Gastrocnemius medialis (tissue), 4 donors: Measurements from ENCODE around the gene PLCL2. TPM values are rescaled to one million over a fixed set of nuclear protein-coding genes. Genes with fewer than 3 reads are reported as not detected.

ENCODE experiments used
- ATAC-seq, 2 donors: fragments of 150-250 bp; one replicate each; pipeline ENCODE4 v1.9.1; 2016
- DNase-seq, 2 donors: peaks; one replicate each; pipeline ENCODE4 v3.0.0-alpha.2; 2019
- H3K27ac ChIP-seq, 4 donors: fragments of 200-600 bp; sonication (generic); 1 replicate in 1 of 4; 2 replicates in 3 of 4; pipeline ENCODE4 v1.5.1; 2016 to 2018; ENCODE audit warnings: mild to moderate bottlenecking in 2 of 4, moderate library complexity in 1 of 4
- H3K27me3 ChIP-seq, 3 donors: fragments of 200-600 bp; sonication (generic) in 2 of 3; 1 replicate in 1 of 3; 2 replicates in 2 of 3; pipeline versions ENCODE4 v1.5.1 to v1.6.0; 2016 to 2019; ENCODE audit warnings: mild to moderate bottlenecking in 1 of 3, moderate library complexity in 1 of 3
- H3K36me3 ChIP-seq, 2 donors: fragments of 200-600 bp; sonication (generic) in 1 of 2; one replicate each; pipeline ENCODE4 v1.5.1; 2017 to 2018
- H3K4me1 ChIP-seq, 2 donors: fragments of 200-600 bp; sonication (generic) in 1 of 2; one replicate each; pipeline ENCODE4 v1.5.1; 2016 to 2017; ENCODE audit warnings: mild to moderate bottlenecking in 2 of 2
- H3K4me3 ChIP-seq, 4 donors: fragments of 200-600 bp; sonication (generic) in 3 of 4; 1 replicate in 1 of 4; 2 replicates in 3 of 4; pipeline ENCODE4 v1.5.1; 2016 to 2019; ENCODE audit warnings: mild to moderate bottlenecking in 2 of 4
- H3K9me3 ChIP-seq, 3 donors: fragments of 200-600 bp; sonication (generic) in 2 of 3; 1 replicate in 1 of 3; 2 replicates in 2 of 3; pipeline ENCODE4 v1.5.1; 2016 to 2019
- POLR2A ChIP-seq, 2 donors: fragments of 450-650 bp; IDR thresholded peaks; one replicate each; pipeline ENCODE4 v1.6.1; 2017; ENCODE audit warnings: antibody characterized with exemption in 2 of 2, mild to moderate bottlenecking in 2 of 2, moderate library complexity in 2 of 2
- in situ Hi-C, 4 donors: fragments of 200-750 bp; cut with MboI; loops; one replicate each; pipeline versions ENCODE4 v1.15.0 to v1.8.0; 2017; ENCODE audit warnings: low sequenced_read_pairs in 4 of 4
- intact Hi-C: fragments of 100-400 bp; cut with DNase I; formaldehyde crosslinking; loops from one replicate; pipeline ENCODE4 v1.15.1; 2023; ENCODE audit warnings: low total_unique reads
- total RNA-seq, 4 donors: library from RNA; depleted of rRNA; stranded (reverse); fragments of >200 nt; gene quantifications; one replicate each; pipeline versions ENCODE4 v1.1.0 to v1.2.3, GENCODE V29; 2016
- TF ChIP-seq, protein P1 (sequence below), 5 experiments: fragments of 450-650 bp in 3 of 5; fragments of 200-600 bp in 2 of 5; sonication (generic) in 2 of 5; IDR thresholded peaks in 4 of 5; conservative IDR thresholded peaks in 1 of 5; 1 replicate in 4 of 5; 2 replicates in 1 of 5; pipeline ENCODE4 v1.5.1; 2016 to 2019; ENCODE audit warnings: antibody characterized with exemption in 5 of 5, mild to moderate bottlenecking in 3 of 5, moderate library complexity in 3 of 5

Gene PLCL2
- total RNA-seq, 4 donors from 2014 or later: 23.9 to 37.2 (median 32.7) TPM

DNA sequence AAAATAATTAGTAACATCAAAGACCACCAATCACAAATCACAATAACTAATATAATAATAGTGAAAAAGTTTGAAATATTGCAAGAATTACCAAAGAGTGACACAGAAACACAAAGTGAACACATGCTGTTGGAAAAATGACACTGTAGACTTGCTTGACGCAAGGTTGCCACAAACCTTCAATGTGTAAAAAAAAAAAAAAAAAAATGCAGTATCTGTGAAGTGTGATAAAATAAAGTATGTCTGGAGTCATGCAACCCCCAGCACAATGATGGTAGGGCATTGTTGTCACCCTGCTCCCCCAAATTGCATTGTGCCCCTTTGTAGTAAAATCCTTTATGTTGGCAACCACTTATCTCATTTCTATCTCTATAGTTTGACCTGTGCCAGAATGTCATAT lies 190.6 kb downstream of the PLCL2 start:
- H3K9me3 ChIP-seq: no peaks in the 10 kb centered on the region
- TF ChIP-seq, protein P1, sequence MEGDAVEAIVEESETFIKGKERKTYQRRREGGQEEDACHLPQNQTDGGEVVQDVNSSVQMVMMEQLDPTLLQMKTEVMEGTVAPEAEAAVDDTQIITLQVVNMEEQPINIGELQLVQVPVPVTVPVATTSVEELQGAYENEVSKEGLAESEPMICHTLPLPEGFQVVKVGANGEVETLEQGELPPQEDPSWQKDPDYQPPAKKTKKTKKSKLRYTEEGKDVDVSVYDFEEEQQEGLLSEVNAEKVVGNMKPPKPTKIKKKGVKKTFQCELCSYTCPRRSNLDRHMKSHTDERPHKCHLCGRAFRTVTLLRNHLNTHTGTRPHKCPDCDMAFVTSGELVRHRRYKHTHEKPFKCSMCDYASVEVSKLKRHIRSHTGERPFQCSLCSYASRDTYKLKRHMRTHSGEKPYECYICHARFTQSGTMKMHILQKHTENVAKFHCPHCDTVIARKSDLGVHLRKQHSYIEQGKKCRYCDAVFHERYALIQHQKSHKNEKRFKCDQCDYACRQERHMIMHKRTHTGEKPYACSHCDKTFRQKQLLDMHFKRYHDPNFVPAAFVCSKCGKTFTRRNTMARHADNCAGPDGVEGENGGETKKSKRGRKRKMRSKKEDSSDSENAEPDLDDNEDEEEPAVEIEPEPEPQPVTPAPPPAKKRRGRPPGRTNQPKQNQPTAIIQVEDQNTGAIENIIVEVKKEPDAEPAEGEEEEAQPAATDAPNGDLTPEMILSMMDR (IDR thresholded peaks at IDR 0.05 in 4 of 5, conservative IDR thresholded peaks at IDR 0.05 in 1 of 5): no peak
- TF ChIP-seq POLR2A (IDR thresholded peaks at IDR 0.05): no peak

DNA sequence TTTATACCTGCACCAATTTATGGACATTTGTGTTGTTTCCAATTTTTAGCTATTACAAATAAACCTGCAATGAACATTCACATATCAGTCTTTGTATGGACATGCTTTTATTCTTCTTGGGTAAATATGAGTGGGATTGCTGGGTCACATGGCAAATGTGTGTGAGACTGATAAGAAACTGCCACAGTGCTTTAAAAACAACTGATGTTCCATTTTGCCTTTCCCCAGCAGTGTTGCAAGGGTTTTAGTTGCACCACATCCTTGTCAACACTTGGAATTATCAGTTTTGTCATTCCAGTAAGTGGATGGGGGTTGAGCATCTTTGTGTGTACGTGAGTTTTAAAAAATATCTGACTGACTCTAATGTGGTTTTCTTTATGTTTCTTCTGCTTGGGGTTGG lies 191.2 kb downstream of the PLCL2 start:
- intact Hi-C loops: no loop called here
- DNase-seq (no peak), ATAC-seq (no peak)
- Histone ChIP-seq H3K27me3 (no peaks in the 10 kb centered on the region), H3K9me3 (no peaks in the 10 kb centered on the region), H3K4me1 (peaks cover 16 to 19% of the 10 kb centered on the region in 2 donors), H3K36me3 (peaks cover 0 to 3% of the 10 kb centered on the region in 2 donors), H3K4me3 (no peak overlapping the region), H3K27ac (no peak overlapping the region)
- in situ Hi-C loops: no loop called here
- no peak for TF ChIP-seq POLR2A (IDR thresholded peaks at IDR 0.05)
- TF ChIP-seq, protein P1 (IDR thresholded peaks at IDR 0.05 in 4 of 5, conservative IDR thresholded peaks at IDR 0.05 in 1 of 5): no peak

More for the DNA sequence above, 190.6 kb downstream of the PLCL2 start:
- Histone ChIP-seq H3K36me3 (peaks cover 0 to 3% of the 10 kb centered on the region in 2 donors), H3K4me1 (peaks cover 22 to 24% of the 10 kb centered on the region in 2 donors), H3K27me3 (no peaks in the 10 kb centered on the region), H3K27ac (no peak overlapping the region), H3K4me3 (no peak overlapping the region)
- DNase-seq (no peak), ATAC-seq (no peak)
- intact Hi-C loops (no loop called here), in situ Hi-C loops (no loop called here)

DNA sequence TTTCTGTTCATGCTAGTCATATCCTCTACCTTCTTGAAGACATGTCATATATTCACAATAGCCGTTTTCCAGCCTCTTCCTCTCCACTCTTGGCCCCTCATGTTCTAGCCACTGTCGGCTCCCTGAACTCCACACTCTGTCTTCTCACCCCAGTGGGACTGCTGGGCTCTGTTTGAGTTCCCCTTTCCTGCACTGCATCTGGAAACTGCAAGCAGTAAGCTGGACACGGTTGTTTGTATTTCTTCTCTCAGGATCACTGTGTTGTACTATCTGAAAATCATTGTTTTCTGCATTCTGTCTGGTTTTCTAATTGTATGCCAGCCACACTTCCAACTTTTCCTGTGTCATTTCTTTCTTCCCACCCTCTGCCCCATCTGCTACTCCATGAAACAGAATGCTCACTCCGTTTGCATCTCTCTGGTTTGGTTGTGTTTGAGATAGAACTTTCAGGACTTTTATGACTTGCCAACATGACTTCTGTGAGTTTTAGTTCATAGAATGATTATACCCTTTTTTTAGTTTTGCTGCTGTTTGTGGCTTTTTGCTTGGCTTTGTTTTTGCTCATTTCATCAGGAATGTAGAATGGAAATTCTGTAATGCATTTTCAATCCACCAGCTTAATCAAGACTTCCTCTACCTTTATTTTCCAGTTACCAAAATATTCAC lies 192.3 kb downstream of the PLCL2 start:
- intact Hi-C loops (no loop called here), in situ Hi-C loops (no loop called here)
- Histone ChIP-seq H3K27ac (peak overlapping the region; percentile 51 to 93 (median 71)), H3K4me1 (peaks cover 17 to 19% of the 10 kb centered on the region in 2 donors), H3K27me3 (no peaks in the 10 kb centered on the region), H3K4me3 (no peak overlapping the region), H3K9me3 (no peaks in the 10 kb centered on the region), H3K36me3 (peaks cover 0 to 3% of the 10 kb centered on the region in 2 donors)
- ATAC-seq: no peak
- TF ChIP-seq, protein P1 (IDR thresholded peaks at IDR 0.05 in 4 of 5, conservative IDR thresholded peaks at IDR 0.05 in 1 of 5): no peak
- no peak for TF ChIP-seq POLR2A (IDR thresholded peaks at IDR 0.05)
- no peak for DNase-seq

DNA sequence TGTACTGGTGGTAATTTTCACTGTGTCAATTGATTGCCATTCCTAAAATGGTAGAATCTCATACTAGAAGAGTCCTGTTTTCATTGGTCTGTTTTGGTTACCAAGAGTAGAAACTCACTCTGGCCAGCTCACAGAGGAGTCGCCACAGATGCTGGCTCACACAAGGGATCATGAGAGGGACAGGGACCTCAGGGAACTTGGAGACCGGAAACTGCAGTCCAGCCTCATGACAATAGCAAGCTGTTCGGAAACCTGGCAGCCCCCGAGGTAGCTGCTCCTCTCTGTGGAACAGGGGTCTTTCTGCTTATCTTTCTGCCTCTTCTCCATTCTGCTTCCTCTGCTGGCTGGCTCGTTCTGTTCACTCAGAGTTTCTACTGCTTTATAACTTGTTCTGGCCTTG lies 192.9 kb downstream of the PLCL2 start:
- H3K9me3 ChIP-seq: no peaks in the 10 kb centered on the region
- DNase-seq (peak; percentile 38 to 67), ATAC-seq (peak; percentile 71 to 83)
- H3K4me3 ChIP-seq: no peak overlapping the region
- TF ChIP-seq, protein P1 (IDR thresholded peaks at IDR 0.05 in 4 of 5, conservative IDR thresholded peaks at IDR 0.05 in 1 of 5): no peak
- TF ChIP-seq POLR2A (IDR thresholded peaks at IDR 0.05): no peak
- peaks cover 0 to 3% of the 10 kb centered on the region in 2 donors for H3K36me3 ChIP-seq
- no peaks in the 10 kb centered on the region for H3K27me3 ChIP-seq
- H3K4me1 ChIP-seq: peaks cover 17 to 24% of the 10 kb centered on the region in 2 donors
- in situ Hi-C loops (no loop called here), intact Hi-C loops (no loop called here)
- peak overlapping the region; percentile 51 to 93 (median 71) for H3K27ac ChIP-seq
